CD1c-positive myeloid dendritic cell (primary cell): ENCODE results near the gene NPIPA7.
"Not testable (repeated sequence)": the region's sequence is repeated elsewhere in the genome, so short reads cannot be mapped to it uniquely, and the experiment has no call there.

Source experiments
- DNase-seq: peaks from one replicate; pipeline ENCODE4 v3.0.0-alpha.2; 2016; ENCODE audit errors: extremely low spot score

The NPIPA7 gene

DNA sequence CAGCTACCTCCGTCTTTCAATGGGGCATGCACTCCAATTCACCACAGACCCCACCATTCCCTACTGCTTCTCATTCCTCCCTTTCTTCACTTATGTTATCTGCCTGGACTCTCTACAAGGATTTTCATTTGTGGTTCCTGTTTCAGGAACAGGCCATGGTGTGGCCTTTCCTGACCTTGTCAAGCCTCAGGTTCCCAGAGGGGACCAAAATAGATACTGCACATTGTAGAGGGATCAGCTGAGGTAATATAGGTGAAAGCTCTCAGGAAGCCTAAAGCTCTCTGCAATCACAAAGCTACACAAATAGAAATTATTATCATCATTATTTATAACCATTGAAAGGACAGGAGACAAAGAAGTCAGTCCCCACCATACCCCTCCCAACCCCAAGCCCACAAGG, 41.6 kb downstream of the NPIPA7 start:
- not testable (repeated sequence) for DNase-seq

DNA sequence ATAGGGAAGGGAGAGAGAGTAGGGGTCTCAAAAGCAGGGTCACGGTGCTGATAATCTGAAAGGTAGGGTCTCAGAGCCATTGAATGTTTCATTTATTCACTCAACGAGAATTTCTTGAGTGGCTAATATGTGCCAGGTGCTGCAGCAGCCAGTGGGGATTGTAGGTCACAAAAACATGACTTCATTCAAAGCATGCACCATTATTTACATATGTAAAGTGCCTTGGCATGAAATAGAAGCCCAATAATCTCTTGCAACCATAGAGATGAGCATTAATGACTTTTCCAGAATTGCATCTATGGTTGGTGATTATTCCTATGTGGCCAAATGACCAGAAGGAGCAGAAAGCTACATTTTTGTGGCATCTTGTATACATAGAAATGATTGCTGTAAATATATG, 46.2 kb downstream of the NPIPA7 start:
- not testable (repeated sequence) for DNase-seq

DNA sequence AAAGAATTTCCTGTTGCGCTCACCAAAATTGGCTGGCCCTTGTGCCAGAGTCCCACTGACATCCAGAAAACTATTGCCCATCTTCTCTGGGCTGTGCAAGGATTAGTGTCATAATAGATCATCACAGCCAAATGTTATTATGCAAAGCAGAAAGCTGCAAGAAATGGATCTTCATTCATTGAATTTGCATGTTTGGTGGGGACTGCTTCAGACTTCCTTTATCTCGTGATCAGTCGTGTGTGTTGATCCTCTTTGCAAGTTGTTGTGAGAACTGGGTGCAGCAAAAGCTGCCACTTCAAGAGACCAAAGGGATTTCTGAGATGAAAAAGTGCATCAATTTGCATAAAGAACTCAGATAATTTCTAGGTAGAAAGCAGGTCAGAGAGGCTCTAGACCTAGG, 52.2 kb downstream of the NPIPA7 start:
- DNase-seq, result not testable (repeated sequence)

DNA sequence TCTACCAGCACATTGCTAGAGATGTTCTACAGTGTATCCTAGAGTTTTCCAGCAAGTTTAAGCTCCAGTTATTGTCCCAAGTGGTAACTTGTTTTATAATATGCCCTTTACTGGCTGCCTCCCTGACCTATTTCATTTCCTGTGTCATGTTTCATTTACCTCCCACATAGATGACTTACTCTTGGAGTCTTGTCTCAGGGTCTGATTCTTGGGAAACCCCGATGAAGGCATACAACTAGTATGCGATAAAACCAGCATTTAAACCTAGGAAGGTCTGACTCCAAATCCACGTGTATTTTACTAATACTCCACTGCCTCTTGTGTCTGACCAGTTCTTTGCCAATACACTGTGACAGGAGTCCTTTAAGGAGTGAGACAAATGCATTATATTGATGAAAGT, 55.8 kb downstream of the NPIPA7 start:
- DNase-seq, result not testable (repeated sequence)

DNA sequence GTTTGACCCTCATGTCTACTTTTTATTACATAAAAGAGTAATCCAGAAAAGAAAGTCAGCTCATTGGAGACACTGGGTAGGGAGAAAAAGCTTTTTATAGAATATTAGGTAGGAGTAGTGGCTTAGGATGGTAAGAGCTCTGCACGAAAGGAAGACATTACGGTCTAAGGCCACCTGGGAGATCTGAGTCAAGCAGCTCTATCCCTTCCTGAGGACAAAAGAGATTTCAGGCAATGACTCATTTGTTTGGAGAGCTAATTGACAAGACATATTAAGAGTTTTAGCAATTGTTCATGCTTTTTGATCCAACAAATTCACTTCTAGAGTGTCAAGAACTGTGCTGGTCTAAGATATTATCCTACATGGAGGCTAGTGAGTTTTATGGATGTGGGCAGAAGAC, 62.5 kb downstream of the NPIPA7 start:
- DNase-seq, result not testable (repeated sequence)
